Measurements from ENCODE around the gene SOX1.

The SOX1 gene

DNA sequence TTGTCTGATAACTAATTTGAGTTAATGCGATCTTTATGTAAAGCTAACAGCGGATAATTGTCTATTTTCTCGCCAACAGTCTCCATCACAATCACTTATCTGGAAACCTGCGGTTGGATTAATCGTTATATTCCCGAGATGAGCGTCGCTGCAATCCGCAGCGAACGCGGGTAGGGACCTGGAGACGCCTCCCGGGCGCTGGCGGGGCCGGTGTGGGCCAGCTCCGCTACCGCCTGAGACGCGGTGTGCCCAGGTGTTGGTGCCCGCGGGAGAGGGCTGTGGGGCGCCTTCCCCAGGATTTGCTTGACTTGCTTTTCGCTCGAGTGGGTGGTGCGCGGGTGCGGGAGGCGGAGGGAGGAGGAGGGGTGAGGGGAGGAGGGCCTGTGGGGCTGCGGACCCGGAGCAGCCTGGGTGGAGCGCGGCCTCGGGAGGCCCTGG lies 38.3 kb downstream of the SOX1 start:
- no peak overlapping the region for H3K27ac ChIP-seq (ENCODE audit: low read depth in 2 of 2, low read length in 2 of 2)
- peaks cover 30 to 45% of the 10 kb centered on the region in 2 donors for H3K27me3 ChIP-seq (ENCODE audit: control insufficient read depth in 2 of 2, insufficient read depth in 2 of 2, low read length in 2 of 2)
- no peak overlapping the region for H3K4me3 ChIP-seq (ENCODE audit: low read length in 2 of 2)
- no peaks in the 10 kb centered on the region for H3K9me3 ChIP-seq (ENCODE audit: control insufficient read depth in 2 of 2, low read length in 2 of 2)
- H3K9ac ChIP-seq (ENCODE audit: low read depth in 1 of 2, low read length in 2 of 2) = no peak overlapping the region
- no peaks in the 10 kb centered on the region for H3K4me1 ChIP-seq (ENCODE audit: control insufficient read depth in 2 of 2, insufficient read depth in 2 of 2, low read length in 2 of 2)
- no peaks in the 10 kb centered on the region for H3K36me3 ChIP-seq (ENCODE audit: control insufficient read depth in 2 of 2, insufficient read depth in 2 of 2, low read length in 2 of 2)

DNA sequence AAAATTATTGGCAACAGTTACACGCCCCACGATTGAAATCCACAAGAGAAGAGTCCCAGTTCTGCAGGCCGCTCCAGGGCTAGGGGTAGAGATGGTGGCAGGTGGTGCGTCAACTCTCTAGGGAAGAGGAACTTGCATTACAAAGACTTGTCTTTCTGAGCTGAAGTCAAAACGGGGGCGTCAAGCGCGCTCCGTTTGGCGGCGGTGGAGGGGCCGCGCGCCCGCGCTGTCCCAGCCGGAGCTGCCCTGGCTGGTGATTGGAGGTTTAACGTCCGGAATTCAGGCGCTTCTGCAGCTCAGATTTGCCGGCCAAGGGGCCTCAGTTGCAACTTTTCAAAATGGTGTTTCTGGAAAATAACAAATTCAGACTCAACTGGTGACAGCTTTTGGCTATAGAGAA lies 38.9 kb downstream of the SOX1 start:
- no peak overlapping the region for H3K9ac ChIP-seq (ENCODE audit: low read depth in 1 of 2, low read length in 2 of 2)
- no peaks in the 10 kb centered on the region for H3K36me3 ChIP-seq (ENCODE audit: control insufficient read depth in 2 of 2, insufficient read depth in 2 of 2, low read length in 2 of 2)
- peaks cover 30 to 45% of the 10 kb centered on the region in 2 donors for H3K27me3 ChIP-seq (ENCODE audit: control insufficient read depth in 2 of 2, insufficient read depth in 2 of 2, low read length in 2 of 2)
- H3K27ac ChIP-seq (ENCODE audit: low read depth in 2 of 2, low read length in 2 of 2) = no peak overlapping the region
- H3K4me1 ChIP-seq (ENCODE audit: control insufficient read depth in 2 of 2, insufficient read depth in 2 of 2, low read length in 2 of 2) = no peaks in the 10 kb centered on the region
- no peak overlapping the region for H3K4me3 ChIP-seq (ENCODE audit: low read length in 2 of 2)
- H3K9me3 ChIP-seq (ENCODE audit: control insufficient read depth in 2 of 2, low read length in 2 of 2) = no peaks in the 10 kb centered on the region

DNA sequence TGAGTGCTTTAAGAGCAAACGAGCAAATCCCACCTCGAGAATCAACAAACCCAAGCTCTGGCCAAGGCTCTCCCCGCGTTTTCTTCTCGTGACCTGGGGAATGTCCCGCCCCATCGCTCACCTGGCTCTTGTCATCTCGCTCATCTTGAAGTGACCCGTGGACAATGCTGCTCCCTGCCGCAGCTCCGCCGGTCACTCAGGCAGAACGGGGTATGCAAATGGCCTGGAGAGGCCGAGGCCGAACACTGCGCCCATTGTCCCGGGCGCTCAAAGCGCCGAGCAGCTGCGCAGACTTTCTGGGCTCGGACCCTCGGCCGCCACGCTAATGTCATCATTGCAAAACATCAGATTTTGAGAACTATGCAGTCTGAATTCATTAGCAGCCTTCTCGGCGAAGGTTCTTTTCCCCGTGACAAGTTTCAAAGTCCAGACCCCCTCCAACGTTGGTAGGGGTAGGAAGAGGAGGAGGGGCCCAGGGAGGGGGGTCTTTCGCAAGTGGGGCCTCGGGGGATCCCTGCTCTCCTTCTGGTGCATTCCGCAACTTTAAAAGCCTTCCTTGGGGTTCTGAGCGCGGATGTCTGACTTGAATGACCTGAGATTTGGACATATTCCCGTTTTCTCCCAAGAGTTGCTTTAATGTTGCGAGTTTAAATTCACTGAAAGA lies 39.7 kb downstream of the SOX1 start:
- Histone ChIP-seq H3K27me3 (ENCODE audit: control insufficient read depth in 2 of 2, insufficient read depth in 2 of 2, low read length in 2 of 2) (peaks cover 28 to 40% of the 10 kb centered on the region in 2 donors), H3K9ac (ENCODE audit: low read depth in 1 of 2, low read length in 2 of 2) (no peak overlapping the region), H3K4me1 (ENCODE audit: control insufficient read depth in 2 of 2, insufficient read depth in 2 of 2, low read length in 2 of 2) (no peaks in the 10 kb centered on the region), H3K9me3 (ENCODE audit: control insufficient read depth in 2 of 2, low read length in 2 of 2) (no peaks in the 10 kb centered on the region), H3K36me3 (ENCODE audit: control insufficient read depth in 2 of 2, insufficient read depth in 2 of 2, low read length in 2 of 2) (no peaks in the 10 kb centered on the region), H3K4me3 (ENCODE audit: low read length in 2 of 2) (no peak overlapping the region), H3K27ac (ENCODE audit: low read depth in 2 of 2, low read length in 2 of 2) (no peak overlapping the region)

DNA sequence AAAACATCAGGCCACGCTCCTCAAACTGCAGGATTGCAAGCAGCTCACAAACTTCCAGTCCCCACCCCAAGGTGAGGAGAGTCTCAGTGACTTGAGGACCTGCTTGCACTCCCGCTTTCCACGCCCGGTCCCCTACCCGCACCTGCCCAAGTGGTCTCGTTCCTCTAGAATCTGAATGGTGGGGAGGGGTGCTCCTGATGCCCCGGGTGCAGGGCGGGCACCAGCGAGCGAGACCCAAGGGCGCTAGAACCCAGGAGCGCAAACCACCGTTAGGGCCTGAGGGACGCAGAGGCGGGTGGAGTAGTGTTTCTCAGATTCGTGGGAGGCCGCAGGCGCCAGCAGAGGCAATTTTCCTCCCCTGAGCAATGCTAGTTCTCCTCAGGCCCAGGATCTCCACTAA lies 40.3 kb downstream of the SOX1 start:
- no peaks in the 10 kb centered on the region for H3K36me3 ChIP-seq (ENCODE audit: control insufficient read depth in 2 of 2, insufficient read depth in 2 of 2, low read length in 2 of 2)
- peaks cover 0 to 2% of the 10 kb centered on the region in 2 donors for H3K4me1 ChIP-seq (ENCODE audit: control insufficient read depth in 2 of 2, insufficient read depth in 2 of 2, low read length in 2 of 2)
- H3K9me3 ChIP-seq (ENCODE audit: control insufficient read depth in 2 of 2, low read length in 2 of 2) = no peaks in the 10 kb centered on the region
- no peak overlapping the region for H3K27ac ChIP-seq (ENCODE audit: low read depth in 2 of 2, low read length in 2 of 2)
- H3K4me3 ChIP-seq (ENCODE audit: low read length in 2 of 2) = no peak overlapping the region
- no peak overlapping the region for H3K9ac ChIP-seq (ENCODE audit: low read depth in 1 of 2, low read length in 2 of 2)
- H3K27me3 ChIP-seq (ENCODE audit: control insufficient read depth in 2 of 2, insufficient read depth in 2 of 2, low read length in 2 of 2) = peaks cover 26 to 34% of the 10 kb centered on the region in 2 donors

DNA sequence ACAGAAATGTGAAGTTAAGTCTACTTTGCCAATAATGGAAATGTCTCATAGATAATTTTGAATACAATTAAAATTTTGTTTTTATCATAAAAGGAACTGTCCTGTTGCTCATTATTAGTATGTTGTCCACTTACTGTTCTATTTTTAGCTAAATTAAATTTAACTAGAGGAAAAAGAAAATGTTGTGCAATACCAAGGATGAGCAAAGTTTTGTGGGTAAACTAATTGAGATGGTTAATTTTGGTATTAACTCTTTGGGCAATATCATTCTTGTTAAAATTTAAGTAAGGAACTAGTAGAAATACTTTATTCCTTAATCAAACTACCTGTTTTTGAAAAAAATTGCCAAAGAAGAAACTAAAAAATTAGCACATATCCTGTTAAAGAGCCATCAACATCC lies 43.5 kb downstream of the SOX1 start:
- Histone ChIP-seq H3K4me1 (ENCODE audit: control insufficient read depth in 2 of 2, insufficient read depth in 2 of 2, low read length in 2 of 2) (peaks cover 22 to 27% of the 10 kb centered on the region in 2 donors), H3K9ac (ENCODE audit: low read depth in 1 of 2, low read length in 2 of 2) (no peak overlapping the region), H3K27me3 (ENCODE audit: control insufficient read depth in 2 of 2, insufficient read depth in 2 of 2, low read length in 2 of 2) (peaks cover 14 to 21% of the 10 kb centered on the region in 2 donors), H3K9me3 (ENCODE audit: control insufficient read depth in 2 of 2, low read length in 2 of 2) (no peaks in the 10 kb centered on the region), H3K4me3 (ENCODE audit: low read length in 2 of 2) (no peak overlapping the region), H3K36me3 (ENCODE audit: control insufficient read depth in 2 of 2, insufficient read depth in 2 of 2, low read length in 2 of 2) (no peaks in the 10 kb centered on the region), H3K27ac (ENCODE audit: low read depth in 2 of 2, low read length in 2 of 2) (no peak overlapping the region)

DNA sequence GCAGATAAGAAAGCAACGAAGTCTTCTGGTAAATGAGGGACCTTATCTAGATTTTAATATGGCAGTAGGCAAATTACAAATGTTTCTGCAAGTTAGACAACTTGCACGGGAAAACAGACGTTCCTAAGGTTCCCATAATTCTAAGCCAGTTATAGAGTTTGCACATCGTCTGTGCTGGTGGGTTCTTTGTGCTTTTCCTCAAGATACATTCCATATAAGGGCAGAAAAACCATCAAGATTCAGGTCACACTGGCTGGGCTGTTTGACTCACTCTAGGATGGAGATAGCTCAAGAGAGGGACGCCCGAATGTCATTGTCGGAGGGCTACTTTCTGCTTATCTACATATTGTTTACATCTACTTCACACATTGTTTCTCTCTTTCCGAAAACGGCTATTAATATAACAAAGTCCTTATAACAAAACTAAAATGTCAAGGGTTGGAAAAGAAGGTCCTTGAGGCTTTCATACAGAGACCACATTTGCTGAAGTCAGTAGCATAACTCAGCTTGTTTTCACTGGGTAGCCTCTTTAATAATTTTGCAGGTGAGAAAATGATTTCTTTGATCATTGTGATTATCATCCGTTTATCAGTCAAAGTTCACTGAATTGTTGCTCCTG lies 44.4 kb downstream of the SOX1 start:
- Histone ChIP-seq H3K4me3 (ENCODE audit: low read length in 2 of 2) (no peak overlapping the region), H3K9me3 (ENCODE audit: control insufficient read depth in 2 of 2, low read length in 2 of 2) (no peaks in the 10 kb centered on the region), H3K36me3 (ENCODE audit: control insufficient read depth in 2 of 2, insufficient read depth in 2 of 2, low read length in 2 of 2) (no peaks in the 10 kb centered on the region), H3K9ac (ENCODE audit: low read depth in 1 of 2, low read length in 2 of 2) (no peak overlapping the region), H3K27me3 (ENCODE audit: control insufficient read depth in 2 of 2, insufficient read depth in 2 of 2, low read length in 2 of 2) (peaks cover 12% of the 10 kb centered on the region in 2 donors), H3K27ac (ENCODE audit: low read depth in 2 of 2, low read length in 2 of 2) (no peak overlapping the region), H3K4me1 (ENCODE audit: control insufficient read depth in 2 of 2, insufficient read depth in 2 of 2, low read length in 2 of 2) (peaks cover 22 to 27% of the 10 kb centered on the region in 2 donors)

DNA sequence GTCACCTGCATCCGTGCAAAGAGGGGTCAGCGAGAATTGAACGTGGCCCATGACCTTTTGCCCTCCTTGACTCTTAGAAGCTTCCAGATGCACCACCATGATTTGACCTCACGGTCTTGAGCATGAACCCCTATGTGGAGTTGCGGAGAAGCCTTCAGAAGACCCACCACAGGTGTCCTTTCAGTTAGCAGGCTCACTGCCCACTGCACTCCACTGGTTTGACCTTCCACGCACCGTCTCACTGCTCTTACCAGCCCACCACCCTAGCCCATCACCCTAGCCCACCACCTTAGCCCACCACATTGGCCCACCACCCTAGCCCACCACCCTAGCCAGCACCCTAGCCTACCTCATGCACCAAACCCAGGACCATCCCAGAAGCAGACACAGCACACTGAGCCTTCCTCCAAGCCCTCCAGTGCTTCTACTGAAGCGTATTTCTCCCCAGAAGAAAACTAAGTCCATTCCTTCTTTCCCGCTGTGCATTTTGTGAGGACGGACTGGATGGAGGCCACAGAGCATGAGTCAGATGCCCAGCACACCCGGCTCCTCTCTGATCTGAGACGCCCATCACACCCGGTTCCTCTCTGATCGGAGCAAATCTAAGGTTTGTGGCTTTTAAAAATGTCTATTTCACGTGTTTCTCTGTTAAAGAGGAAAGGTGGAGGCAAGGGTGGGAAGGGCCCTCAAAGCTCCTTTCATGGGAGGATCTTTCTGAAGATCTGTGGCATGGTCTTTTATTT lies 45.8 kb downstream of the SOX1 start:
- peaks cover 0 to 4% of the 10 kb centered on the region in 2 donors for H3K27me3 ChIP-seq (ENCODE audit: control insufficient read depth in 2 of 2, insufficient read depth in 2 of 2, low read length in 2 of 2)
- H3K4me1 ChIP-seq (ENCODE audit: control insufficient read depth in 2 of 2, insufficient read depth in 2 of 2, low read length in 2 of 2) = peaks cover 22 to 27% of the 10 kb centered on the region in 2 donors
- H3K4me3 ChIP-seq (ENCODE audit: low read length in 2 of 2) = peak overlapping the region in 1 of 2 donors; percentile 4
- peak overlapping the region in 1 of 2 donors; percentile 13 for H3K9ac ChIP-seq (ENCODE audit: low read depth in 1 of 2, low read length in 2 of 2)
- H3K27ac ChIP-seq (ENCODE audit: low read depth in 2 of 2, low read length in 2 of 2) = peak overlapping the region; percentile 82 to 89
- H3K36me3 ChIP-seq (ENCODE audit: control insufficient read depth in 2 of 2, insufficient read depth in 2 of 2, low read length in 2 of 2) = no peaks in the 10 kb centered on the region
- no peaks in the 10 kb centered on the region for H3K9me3 ChIP-seq (ENCODE audit: control insufficient read depth in 2 of 2, low read length in 2 of 2)

DNA sequence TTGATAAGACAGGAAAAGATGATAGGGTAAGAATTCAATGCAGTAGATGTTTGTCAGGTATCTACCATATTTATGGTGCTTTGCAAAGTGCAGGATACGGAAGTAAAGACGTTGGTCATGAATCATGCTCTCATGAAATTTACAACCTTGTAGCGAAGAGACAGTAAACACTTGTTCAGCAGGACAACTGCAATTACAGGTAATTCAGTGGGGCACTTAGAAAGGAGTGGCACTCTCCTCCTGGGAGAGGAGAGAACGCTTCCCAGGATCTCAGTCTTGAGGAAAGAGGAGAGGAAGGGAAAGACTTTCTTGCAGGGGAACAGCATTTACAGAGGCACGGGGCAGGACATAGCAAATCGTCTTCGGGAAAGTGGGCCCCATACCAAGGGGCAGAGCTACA lies 46.4 kb downstream of the SOX1 start:
- Histone ChIP-seq H3K9ac (ENCODE audit: low read depth in 1 of 2, low read length in 2 of 2) (peak overlapping the region in 1 of 2 donors; percentile 50), H3K27me3 (ENCODE audit: control insufficient read depth in 2 of 2, insufficient read depth in 2 of 2, low read length in 2 of 2) (peaks cover 0 to 1% of the 10 kb centered on the region in 2 donors), H3K4me1 (ENCODE audit: control insufficient read depth in 2 of 2, insufficient read depth in 2 of 2, low read length in 2 of 2) (peaks cover 22 to 27% of the 10 kb centered on the region in 2 donors), H3K4me3 (ENCODE audit: low read length in 2 of 2) (peak overlapping the region; percentile 15 to 53), H3K9me3 (ENCODE audit: control insufficient read depth in 2 of 2, low read length in 2 of 2) (no peaks in the 10 kb centered on the region), H3K36me3 (ENCODE audit: control insufficient read depth in 2 of 2, insufficient read depth in 2 of 2, low read length in 2 of 2) (no peaks in the 10 kb centered on the region), H3K27ac (ENCODE audit: low read depth in 2 of 2, low read length in 2 of 2) (peak overlapping the region; percentile 82 to 89)

DNA sequence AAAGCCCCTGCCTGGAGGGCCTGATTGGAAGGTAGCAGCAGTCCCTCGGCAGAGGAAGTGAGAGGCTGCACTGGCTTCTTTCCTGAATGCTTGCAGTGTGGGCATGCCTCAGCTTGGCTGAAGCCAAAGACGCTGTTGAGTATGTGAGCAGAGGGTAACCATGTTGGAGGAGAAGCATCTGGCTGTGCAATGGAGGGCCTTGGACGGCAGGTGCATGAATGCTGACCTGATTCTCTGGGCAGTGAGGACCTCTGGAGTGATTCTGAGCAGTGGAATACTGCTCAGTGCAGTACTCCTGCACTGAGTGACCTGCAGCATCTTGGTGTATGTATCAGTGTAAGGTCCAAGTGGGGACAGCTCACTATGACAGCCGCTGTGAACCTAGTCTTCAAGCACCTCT lies 46.9 kb downstream of the SOX1 start:
- Histone ChIP-seq H3K36me3 (ENCODE audit: control insufficient read depth in 2 of 2, insufficient read depth in 2 of 2, low read length in 2 of 2) (no peaks in the 10 kb centered on the region), H3K4me1 (ENCODE audit: control insufficient read depth in 2 of 2, insufficient read depth in 2 of 2, low read length in 2 of 2) (peaks cover 22 to 27% of the 10 kb centered on the region in 2 donors), H3K27me3 (ENCODE audit: control insufficient read depth in 2 of 2, insufficient read depth in 2 of 2, low read length in 2 of 2) (no peaks in the 10 kb centered on the region), H3K9ac (ENCODE audit: low read depth in 1 of 2, low read length in 2 of 2) (peak overlapping the region in 1 of 2 donors; percentile 50), H3K9me3 (ENCODE audit: control insufficient read depth in 2 of 2, low read length in 2 of 2) (no peaks in the 10 kb centered on the region), H3K4me3 (ENCODE audit: low read length in 2 of 2) (peak overlapping the region; percentile 15 to 53), H3K27ac (ENCODE audit: low read depth in 2 of 2, low read length in 2 of 2) (peak overlapping the region; percentile 75 to 81)

DNA sequence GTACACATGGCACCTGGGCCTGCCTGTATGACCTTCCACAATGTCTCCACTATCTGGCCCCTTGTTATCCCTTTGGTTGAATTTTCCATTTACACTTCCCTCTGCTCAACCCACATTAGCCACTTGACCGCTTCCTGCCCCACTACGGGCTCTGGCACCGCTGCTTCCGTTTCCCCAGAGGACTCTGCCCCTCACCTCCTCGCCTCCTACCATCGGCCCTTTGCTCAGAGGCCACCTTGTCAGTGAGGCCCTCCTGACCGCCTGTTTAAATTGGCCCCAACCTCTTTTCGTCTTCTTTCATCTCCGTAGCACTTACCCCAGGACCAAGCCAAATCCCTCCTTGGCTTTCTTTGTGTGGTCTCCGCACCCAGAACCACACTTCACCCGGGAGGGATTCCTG lies 47.4 kb downstream of the SOX1 start:
- H3K9me3 ChIP-seq (ENCODE audit: control insufficient read depth in 2 of 2, low read length in 2 of 2) = no peaks in the 10 kb centered on the region
- peak overlapping the region in 1 of 2 donors; percentile 15 for H3K4me3 ChIP-seq (ENCODE audit: low read length in 2 of 2)
- H3K27me3 ChIP-seq (ENCODE audit: control insufficient read depth in 2 of 2, insufficient read depth in 2 of 2, low read length in 2 of 2) = no peaks in the 10 kb centered on the region
- H3K4me1 ChIP-seq (ENCODE audit: control insufficient read depth in 2 of 2, insufficient read depth in 2 of 2, low read length in 2 of 2) = peaks cover 22 to 27% of the 10 kb centered on the region in 2 donors
- no peaks in the 10 kb centered on the region for H3K36me3 ChIP-seq (ENCODE audit: control insufficient read depth in 2 of 2, insufficient read depth in 2 of 2, low read length in 2 of 2)
- no peak overlapping the region for H3K9ac ChIP-seq (ENCODE audit: low read depth in 1 of 2, low read length in 2 of 2)
- peak overlapping the region; percentile 75 to 81 for H3K27ac ChIP-seq (ENCODE audit: low read depth in 2 of 2, low read length in 2 of 2)

Data from mucosa of rectum (tissue), 2 donors.